Prostate gland (tissue), 2 donors: Measurements from ENCODE around the gene ANO5. TPM values are rescaled to one million over a fixed set of nuclear protein-coding genes. Genes with fewer than 3 reads are reported as not detected.

Experiments used
- DNase-seq: peaks from one replicate; pipeline ENCODE4 v3.0.0-alpha.2; 2019; ENCODE audit warnings: low spot score
- H3K27ac ChIP-seq, 2 donors: fragments of 200-600 bp; sonication (generic); 2 replicates each; pipeline ENCODE4 v1.5.1; 2017 to 2019
- H3K27me3 ChIP-seq: fragments of 200-600 bp; sonication (generic); replicated peaks from 2 replicates; pipeline ENCODE4 v1.5.1; 2019; ENCODE audit not compliant: insufficient read depth
- H3K36me3 ChIP-seq, 2 donors: fragments of 200-600 bp; sonication (generic); 1 replicate in 1 of 2; 2 replicates in 1 of 2; pipeline versions ENCODE4 v1.5.1 to v1.8.1; 2017 to 2019
- H3K4me1 ChIP-seq: fragments of 200-600 bp; sonication (generic); replicated peaks from 2 replicates; pipeline ENCODE4 v1.5.1; 2019
- H3K4me3 ChIP-seq, 2 donors: fragments of 200-600 bp; sonication (generic); 2 replicates each; pipeline ENCODE4 v1.5.1; 2017 to 2019
- H3K9me3 ChIP-seq: fragments of 200-600 bp; sonication (generic); 2 replicates; pipeline ENCODE4 v1.5.1; 2017
- CTCF ChIP-seq, 4 experiments: fragments of 200-600 bp in 2 of 4; fragments of 450-650 bp in 2 of 4; sonication (generic) in 2 of 4; IDR thresholded peaks; 1 replicate in 3 of 4; 2 replicates in 1 of 4; pipeline ENCODE4 v1.5.1; 2016 to 2019; ENCODE audit warnings: antibody characterized with exemption in 4 of 4, mild to moderate bottlenecking in 2 of 4, moderate library complexity in 2 of 4
- POLR2A ChIP-seq: fragments of 450-650 bp; IDR thresholded peaks from one replicate; pipeline ENCODE4 v1.6.1; 2016; ENCODE audit warnings: antibody characterized with exemption, mild to moderate bottlenecking
- POLR2AphosphoS5 ChIP-seq: sonication (generic); formaldehyde crosslinking; IDR thresholded peaks from one replicate; pipeline ENCODE4 v1.6.1; 2017; ENCODE audit warnings: antibody characterized with exemption
- WGBS: methylation state at CpG from one replicate; pipeline ENCODE4 v1.1.5; 2018; 5-methylcytosine and 5-hydroxymethylcytosine counted together
- intact Hi-C: fragments of 100-400 bp; cut with DNase I; formaldehyde crosslinking; loops from one replicate; pipeline ENCODE4 v1.14.2; 2022
- total RNA-seq, 2 donors: library from RNA; depleted of rRNA; stranded (reverse); fragments of >200 nt; gene quantifications; one replicate each; pipeline ENCODE4 v1.1.0, GENCODE V29; 2016

The ANO5 gene
- total RNA-seq, 2 donors from 2014 or later, result 6.0 to 7.2 TPM

GRCh38 chr11:22190827-22191463 is 1.9 kb upstream of the ANO5 start:
- no peaks in the 10 kb centered on the region for H3K27me3 ChIP-seq
- H3K9me3 ChIP-seq, result no peaks in the 10 kb centered on the region
- H3K36me3 ChIP-seq, result no peaks in the 10 kb centered on the region
- H3K4me3 ChIP-seq, result no peak overlapping the region
- intact Hi-C loops, result no loop called here
- H3K27ac ChIP-seq, result no peak overlapping the region
- WGBS, result 94% methylated on average over 7 of the region's 7 CpGs
- no peak for DNase-seq
- TF ChIP-seq POLR2AphosphoS5 (no peak), POLR2A (no peak), CTCF (IDR thresholded peaks at IDR 0.05) (no peak)
- H3K4me1 ChIP-seq, result no peaks in the 10 kb centered on the region

GRCh38 chr11:22192289-22192641 is 620 bp upstream of the ANO5 start:
- intact Hi-C loops, result no loop called here
- H3K27ac ChIP-seq, result peak overlapping the region; percentile 59 to 66
- no peaks in the 10 kb centered on the region for H3K9me3 ChIP-seq
- WGBS, result 11% methylated on average over 7 of the region's 7 CpGs
- H3K4me3 ChIP-seq, result peak overlapping the region; percentile 53 to 58
- H3K4me1 ChIP-seq, result no peaks in the 10 kb centered on the region
- H3K27me3 ChIP-seq, result no peaks in the 10 kb centered on the region
- no peak for DNase-seq
- TF ChIP-seq POLR2A (no peak), CTCF (IDR thresholded peaks at IDR 0.05) (peak in 1 of 4 experiments; percentile 11)
- no peaks in the 10 kb centered on the region for H3K36me3 ChIP-seq

- TF ChIP-seq POLR2A (no peak), CTCF (IDR thresholded peaks at IDR 0.05) (no peak), POLR2AphosphoS5 (no peak)
- Histone ChIP-seq H3K4me3 (peak overlapping the region; percentile 53 to 58), H3K4me1 (no peaks in the 10 kb centered on the region), H3K36me3 (no peaks in the 10 kb centered on the region), H3K27ac (peak overlapping the region; percentile 59 to 66), H3K9me3 (no peaks in the 10 kb centered on the region), H3K27me3 (no peaks in the 10 kb centered on the region)
- 1% methylated on average over 30 of the region's 39 CpGs for WGBS
- peak; percentile 5 for DNase-seq
- intact Hi-C loops, result no loop called here
These were observed 615 bp downstream of the ANO5 start for GRCh38 chr11:22193348-22194051.

GRCh38 chr11:22194306-22194705 is 1.4 kb downstream of the ANO5 start:
- WGBS, result 23% methylated on average over 5 of the region's 5 CpGs

More at GRCh38 chr11:22194306-22194705, 1.4 kb downstream of the ANO5 start:
- TF ChIP-seq POLR2A, result no peak
- TF ChIP-seq POLR2AphosphoS5, result no peak
- no peak for TF ChIP-seq CTCF (IDR thresholded peaks at IDR 0.05)
- DNase-seq, result no peak
- no peaks in the 10 kb centered on the region for H3K27me3 ChIP-seq
- no peaks in the 10 kb centered on the region for H3K9me3 ChIP-seq
- H3K4me3 ChIP-seq, result no peak overlapping the region
- H3K27ac ChIP-seq, result no peak overlapping the region
- no peaks in the 10 kb centered on the region for H3K4me1 ChIP-seq
- no peaks in the 10 kb centered on the region for H3K36me3 ChIP-seq
- intact Hi-C loops, result no loop called here
